GM19025 (cell line): ENCODE data around the gene HASPIN.
"Not testable (repeated sequence)": the region's sequence is repeated elsewhere in the genome, so short reads cannot be mapped to it uniquely, and the experiment has no call there.

Experiments used
- ATAC-seq: cut with Tn5 transposase; IDR thresholded peaks from one replicate; pipeline ENCODE4 v1.9.1; 2021; ENCODE audit warnings: mild to moderate bottlenecking, low read depth, moderate library complexity; ENCODE audit not compliant: unreplicated experiment

The HASPIN gene

DNA sequence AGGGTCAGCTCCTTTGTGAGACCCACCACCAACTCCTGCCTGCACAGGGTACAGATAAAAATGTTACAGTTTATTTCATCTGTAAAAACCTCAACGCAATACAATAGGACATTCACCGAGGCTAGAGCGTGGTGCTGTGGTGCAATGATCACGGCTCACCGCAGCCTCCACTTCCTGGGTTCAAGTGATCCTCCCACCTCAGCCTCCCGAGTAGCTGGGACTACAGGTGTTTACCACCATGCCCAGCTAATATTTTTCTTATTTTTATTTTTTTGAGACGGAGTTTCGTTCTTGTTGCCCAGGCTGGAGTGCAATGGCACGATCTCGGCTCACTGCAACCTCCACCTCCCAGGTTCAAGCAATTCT, 11.2 kb downstream of the HASPIN start:
- ATAC-seq = not testable (repeated sequence)

DNA sequence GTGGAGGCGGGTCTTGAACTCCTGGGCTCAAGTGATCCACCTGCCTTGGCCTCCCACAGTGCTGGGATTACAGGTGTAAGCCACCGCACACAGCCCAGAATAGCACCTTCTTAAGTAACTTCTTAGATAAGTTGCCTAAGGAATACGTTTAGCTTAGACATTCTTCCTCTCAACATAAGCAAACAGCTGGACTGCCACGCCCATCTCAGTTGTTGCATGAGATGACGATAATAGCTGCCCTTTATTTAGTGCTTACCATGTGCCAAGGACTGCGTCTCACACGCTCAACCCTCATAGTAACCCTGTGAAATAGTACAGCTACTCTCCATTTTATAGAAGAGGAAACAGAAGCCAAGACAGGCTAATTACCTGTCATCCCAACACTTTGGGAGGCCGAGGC, 11.8 kb downstream of the HASPIN start:
- ATAC-seq = no peak

DNA sequence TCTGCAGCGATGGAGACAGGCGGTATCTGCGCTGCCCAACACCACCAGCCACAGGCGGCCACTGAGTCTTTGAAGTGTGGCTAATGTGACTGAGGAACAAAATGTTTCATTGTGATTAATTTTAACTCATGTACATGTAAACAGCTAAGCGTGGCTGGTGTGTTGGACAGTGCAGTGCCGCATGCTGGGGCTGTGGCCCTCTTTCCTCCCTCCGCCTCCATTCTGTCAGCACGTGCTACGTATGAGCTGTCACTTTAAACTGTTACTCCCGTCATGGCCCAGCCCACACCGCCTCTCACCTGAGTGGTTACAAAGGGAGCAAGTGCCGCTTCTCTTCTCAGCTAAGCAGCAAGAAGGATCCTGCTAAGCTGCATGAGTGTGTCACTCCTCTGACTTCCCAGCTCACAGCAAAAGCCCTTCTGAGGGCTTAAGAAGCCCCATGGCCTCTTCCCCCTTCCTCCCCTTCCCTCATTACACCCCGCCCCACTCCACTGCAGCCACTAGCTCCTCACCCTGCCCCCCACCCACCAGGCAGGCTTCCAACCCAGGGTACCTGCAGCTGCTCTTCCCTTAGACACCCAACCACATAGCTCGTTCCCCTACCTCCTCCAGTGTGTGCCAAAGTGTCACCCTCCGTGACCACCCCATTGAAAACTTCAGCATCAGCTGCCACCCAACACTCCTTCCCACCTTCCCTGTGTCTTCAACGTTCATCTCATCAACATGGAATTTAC, 15.0 kb downstream of the HASPIN start:
- ATAC-seq = no peak

DNA sequence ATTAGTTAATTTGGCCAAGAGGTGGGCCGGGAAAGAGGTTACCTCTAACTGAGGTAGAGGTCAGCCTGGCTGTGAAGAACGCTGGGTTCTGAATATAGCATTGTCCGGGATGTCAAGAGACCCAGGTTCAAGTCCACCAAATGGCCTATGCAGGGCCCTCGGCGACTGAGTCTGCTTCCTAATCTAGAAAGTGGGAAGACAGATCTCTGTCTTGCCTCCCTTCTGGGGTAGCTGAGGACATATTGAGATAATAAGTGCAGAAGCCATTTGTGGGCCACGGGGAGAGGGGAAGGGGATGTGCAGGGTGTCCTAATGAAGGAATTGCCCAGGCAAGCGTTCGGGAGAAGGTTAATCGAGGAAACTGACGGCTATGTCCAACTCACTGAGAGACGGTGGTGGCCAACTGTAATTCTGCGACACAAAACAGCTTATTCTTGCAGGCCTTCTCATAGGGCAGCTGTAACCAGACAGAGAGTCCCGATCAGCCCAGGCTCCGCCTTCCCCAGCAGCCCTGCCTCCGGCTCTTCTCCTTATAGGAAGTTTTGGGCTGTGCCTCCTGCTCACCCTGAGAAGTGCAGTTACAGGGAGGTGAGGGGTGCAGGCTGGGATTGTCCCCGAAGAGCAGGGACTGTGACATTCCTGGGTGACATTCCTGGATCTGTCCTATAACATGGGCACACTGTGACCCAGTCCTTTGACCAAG, 15.9 kb downstream of the HASPIN start:
- ATAC-seq = no peak

DNA sequence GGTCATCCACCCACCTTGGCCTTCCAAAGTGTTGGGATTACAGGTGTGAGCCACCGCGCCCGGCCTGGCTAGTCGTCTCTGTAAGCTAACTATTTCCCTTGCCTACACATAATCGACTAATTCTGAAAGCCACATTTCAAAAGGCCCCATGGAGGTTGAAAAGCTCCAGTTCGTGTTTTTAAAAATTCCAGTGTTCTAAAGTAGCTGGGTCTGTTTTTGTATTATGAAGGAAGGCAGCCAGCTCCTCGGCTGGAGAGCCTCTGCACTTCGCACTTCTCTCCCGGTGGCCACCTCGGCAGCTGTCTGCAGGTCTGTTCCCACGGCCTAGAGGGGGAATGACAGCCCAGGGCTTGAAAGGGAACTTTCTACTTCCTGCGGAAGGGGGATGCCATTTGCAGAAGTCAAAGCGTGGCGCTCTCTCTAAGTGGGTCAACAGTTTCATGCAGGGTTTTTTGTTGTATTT, 16.9 kb downstream of the HASPIN start:
- no peak for ATAC-seq

DNA sequence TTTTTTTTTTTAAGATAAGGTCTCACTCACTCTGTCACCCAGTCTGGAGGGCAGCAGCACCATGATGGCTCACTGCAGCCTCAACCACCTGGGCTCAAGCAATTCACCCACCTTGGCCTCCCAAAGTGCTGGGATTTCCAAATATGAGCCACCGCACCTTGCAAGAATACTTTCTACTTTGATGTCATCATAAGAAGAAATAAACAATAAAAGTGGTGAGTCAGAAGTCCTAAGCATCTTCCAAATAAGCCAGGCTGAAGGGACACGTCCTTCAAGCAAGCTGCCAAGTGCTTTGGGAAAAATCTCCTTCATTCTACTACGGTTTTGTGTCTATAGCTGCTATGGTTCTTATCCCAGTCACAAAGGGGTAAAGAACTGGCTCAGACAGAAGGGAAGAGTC, 20.3 kb downstream of the HASPIN start:
- ATAC-seq = no peak

DNA sequence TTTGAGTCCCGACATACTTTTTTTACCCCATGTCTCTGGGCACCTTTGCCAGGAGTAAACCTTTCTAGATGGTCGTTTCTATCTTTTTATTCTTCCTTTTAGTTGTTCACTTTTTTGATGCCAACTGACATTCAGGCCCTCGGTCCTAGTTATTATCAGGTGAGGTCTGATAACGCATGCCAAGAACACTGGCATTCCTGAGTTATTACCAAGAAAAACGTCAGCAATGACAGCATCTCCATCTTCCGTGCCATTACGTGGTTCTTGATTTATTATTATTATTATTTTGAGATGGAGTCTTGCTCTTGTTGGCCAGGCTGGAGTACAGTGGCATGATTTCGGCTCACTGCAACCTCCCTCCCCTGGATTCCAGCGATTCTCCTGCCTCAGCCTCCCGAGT, 21.4 kb downstream of the HASPIN start:
- no peak for ATAC-seq

DNA sequence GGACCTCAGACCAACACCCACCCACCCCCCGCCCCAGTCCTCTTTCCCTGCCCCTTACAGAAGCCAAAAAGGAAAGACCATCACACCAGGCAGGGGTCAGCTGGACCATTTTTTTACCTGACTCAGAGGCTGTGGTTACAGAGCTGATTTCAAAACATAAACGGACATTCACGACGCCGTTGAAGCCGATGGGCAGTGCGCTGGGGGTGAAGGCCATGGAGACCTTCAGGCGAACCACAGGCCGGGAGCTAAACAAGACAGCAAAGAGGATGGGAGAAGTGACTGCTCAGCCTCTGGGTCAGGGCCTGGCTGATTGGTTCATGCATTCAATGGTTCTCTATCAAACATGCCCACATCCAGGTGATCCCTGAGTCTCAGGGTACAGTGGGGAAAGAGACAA, 24.1 kb downstream of the HASPIN start:
- ATAC-seq = no peak

DNA sequence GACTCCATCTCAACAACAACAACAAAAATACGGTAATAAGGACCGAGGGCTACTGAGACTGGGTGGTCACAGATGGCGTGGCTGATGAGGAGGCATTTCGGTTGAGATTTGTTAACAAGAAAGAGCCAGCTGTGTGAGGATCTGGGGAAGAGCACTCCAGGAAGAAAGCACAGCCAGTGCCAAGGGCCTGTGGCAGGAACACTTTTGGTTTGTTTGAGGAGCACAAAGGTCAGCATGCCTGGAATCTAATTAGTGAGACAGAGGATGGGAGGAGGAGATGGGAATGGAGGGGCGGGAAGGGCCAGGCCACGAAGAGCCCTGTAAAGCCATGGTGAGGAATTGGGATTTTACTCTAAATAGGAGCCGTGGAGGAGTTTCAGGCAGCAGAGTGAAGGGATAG, 24.9 kb downstream of the HASPIN start:
- ATAC-seq = no peak

DNA sequence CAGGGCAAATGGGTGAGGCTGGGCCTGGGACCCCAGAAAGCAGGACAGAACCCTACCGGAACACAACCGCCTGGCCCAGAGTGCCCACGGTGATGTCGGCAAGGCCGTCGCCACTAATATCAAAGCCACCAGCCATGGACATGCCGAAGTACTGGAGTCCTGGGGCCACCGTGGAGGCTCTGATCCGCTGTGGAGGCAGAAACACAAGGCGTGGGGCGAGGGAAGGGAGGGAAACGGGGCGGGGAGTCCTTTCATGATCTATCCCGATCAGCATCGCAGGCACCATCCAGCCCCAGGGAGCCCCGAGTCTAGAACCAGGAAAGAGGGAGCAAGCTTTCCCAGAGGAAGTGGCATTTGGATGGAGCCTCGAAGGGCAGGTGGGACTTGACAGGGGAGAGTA, 26.6 kb downstream of the HASPIN start:
- ATAC-seq = no peak

DNA sequence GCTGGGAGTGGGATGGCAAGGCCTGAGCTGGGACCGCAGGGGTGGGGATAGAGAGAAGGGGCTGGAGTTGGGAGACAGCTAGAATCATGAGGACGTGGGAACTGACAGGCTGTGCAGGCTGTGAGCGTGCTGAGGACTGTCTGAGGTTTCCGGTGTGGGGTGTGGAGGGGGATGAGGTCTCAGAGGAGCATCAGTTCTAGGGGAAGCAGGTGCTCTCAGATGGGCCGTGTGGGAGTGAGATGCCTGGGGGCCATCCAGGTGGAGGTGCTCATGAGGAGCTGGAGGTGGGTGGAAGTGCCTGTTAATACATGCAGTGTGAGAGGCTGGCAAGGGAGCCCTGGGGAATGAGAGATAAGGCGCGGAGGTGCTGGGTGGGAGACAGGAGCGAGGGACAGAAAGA, 27.2 kb downstream of the HASPIN start:
- peak; percentile 53 for ATAC-seq

DNA sequence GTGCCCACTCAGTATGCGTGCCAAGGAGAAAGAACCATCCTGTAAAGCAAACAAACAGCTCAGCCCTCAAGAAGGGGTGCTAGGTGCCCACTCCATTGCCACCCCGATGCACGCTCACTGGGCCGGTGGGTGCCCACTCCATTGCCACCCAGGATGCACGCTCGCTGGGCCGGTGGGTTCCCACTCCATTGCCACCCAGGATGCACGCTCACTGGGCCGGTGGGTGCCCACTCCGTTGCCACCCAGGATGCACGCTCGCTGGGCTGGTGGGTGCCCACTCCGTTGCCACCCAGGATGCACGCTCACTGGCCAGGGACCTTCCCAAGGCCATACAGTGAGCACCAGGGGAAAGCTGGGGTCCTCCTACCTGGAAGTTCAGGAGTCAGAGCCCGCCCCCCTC, 28.1 kb downstream of the HASPIN start:
- ATAC-seq = no peak

DNA sequence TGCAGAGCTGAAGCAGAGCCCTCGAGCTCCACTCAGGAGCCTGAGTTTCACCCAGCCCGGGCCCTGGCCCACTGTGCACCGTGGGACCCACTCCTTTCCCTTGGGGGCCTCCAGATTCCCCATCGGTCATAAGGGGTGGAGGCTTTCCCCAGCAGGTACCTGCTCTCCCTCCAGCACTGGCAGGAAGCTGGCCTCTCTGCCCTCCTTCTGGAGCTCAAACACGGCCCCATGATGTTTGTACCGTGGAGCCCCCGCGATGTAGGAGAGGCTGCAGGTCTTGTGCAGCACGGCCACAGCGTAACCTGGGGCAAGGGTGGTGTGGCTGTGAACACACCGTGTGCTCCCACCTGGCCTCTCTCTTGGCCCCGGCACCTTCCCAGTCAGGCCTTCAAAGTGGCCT, 29.9 kb downstream of the HASPIN start:
- no peak for ATAC-seq

DNA sequence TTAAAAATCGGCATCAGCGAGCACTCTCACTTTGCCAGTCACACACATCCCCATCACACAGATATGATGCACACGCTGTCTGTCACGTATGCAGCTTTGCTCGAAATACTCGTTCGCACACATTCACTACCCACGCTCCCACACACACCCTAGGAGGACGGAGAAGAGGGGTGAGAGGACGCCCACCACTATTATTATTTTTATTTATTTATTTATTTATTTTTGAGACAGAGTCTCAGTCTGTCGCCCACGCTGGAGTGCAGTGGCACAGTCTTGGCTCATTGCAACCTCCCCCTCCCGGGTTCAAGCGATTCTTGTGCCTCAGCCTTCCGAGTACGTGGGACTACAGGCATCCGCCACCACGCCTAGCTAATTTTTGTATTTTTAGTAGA, 30.4 kb downstream of the HASPIN start:
- ATAC-seq = no peak

DNA sequence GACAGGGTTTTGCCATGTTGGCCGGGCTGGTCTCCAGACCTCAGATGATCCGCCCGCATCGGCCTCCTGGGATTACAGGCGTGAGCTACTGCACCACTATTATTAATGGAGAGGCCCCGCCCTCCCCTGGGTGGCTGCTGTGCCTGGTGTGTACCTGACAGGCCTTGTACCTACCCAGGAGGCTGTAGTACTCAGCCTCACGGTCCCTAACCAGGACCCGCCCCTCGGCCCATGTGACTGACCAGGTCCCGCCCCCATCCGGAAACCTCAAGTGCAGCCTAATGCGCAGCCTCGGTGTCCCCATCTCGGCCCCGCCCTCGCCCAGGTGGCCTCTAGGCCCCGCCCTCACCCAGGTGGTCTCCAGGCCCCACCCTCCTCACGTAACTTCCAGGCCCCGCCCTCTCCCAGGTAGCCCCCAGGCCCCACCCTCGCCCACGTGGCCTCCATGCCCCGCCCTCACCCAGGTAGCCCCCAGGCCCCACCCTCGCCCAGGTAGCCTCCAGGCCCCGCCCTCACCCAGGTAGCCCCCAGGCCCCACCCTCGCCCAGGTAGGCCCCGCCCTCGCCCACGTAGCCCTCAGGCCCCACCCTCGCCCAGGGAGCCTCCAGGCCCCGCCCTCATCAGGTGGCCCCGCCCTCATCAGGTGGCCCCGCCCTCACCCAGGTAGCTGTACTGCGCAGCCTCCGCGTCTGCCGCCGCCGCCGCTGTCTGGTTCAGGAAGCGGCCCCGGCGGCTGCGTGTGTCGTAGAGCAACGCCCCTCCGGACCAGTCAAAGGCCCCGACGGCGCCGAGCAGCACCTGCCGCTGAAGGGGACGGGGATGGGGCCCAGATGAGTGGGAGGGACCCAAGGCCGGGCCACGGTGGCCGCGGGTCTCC, 31.0 kb downstream of the HASPIN start:
- ATAC-seq = no peak

DNA sequence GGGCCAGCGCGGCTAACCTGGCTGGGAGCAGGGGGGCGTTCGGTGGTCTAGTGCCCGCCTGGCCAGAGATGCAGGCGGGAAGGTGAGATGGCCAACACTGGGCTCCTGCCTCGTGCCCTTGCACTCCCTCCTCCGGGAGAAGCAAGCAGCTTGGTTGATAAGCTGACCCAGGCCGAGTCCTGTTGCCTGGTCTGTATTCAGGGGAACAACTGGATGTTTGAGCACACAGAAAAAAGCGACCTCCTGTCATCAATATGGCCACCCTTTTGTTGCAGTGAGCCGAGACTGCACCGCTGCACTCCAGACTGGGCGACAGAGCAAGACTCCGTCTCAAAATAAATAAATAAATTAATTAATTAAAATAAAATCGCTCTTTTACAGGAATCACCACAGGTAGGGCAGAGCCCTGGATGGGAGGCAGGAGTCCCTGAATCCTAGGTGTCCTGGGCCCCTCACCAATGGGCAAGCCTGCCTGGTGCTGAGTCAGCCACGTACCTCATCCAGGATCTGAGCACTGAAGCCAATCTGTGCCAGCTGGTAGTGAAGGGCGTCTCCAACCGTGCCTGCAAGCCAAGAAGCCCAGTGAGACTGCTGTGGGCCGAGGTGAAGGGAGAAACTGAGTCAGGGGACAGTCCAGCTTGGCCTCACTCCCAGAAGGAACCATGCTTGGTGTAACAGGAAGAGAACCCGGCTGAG, 31.8 kb downstream of the HASPIN start:
- no peak for ATAC-seq

DNA sequence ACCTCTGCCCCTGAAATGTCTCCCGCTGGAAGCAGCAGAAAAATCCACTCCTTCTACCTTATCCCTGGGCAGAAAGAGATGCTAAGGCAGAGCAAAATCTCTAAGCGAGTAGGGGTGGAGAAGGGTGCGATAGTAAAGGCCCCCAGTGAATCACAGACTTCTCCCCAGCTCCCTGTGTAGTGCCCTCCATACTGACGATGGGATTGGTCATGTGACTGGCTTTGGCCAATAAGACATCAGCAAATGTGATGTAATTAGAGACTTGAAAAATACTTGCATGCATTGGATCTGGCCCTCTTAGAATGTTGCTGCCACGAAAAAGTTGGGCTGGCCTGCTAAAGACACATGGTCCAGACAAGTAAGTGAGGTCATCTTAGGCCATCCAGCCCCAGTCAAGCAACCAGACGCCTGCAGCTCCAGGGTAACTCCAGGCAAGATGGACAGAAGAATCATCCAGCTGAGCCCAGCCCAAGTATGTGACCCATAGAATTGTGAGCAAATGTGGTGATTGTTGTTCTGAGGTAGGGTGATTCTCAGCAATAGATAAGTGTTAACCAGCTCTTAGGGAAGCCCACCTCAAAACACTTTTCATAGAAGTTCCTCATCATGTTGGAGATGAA, 36.0 kb downstream of the HASPIN start:
- no peak for ATAC-seq

DNA sequence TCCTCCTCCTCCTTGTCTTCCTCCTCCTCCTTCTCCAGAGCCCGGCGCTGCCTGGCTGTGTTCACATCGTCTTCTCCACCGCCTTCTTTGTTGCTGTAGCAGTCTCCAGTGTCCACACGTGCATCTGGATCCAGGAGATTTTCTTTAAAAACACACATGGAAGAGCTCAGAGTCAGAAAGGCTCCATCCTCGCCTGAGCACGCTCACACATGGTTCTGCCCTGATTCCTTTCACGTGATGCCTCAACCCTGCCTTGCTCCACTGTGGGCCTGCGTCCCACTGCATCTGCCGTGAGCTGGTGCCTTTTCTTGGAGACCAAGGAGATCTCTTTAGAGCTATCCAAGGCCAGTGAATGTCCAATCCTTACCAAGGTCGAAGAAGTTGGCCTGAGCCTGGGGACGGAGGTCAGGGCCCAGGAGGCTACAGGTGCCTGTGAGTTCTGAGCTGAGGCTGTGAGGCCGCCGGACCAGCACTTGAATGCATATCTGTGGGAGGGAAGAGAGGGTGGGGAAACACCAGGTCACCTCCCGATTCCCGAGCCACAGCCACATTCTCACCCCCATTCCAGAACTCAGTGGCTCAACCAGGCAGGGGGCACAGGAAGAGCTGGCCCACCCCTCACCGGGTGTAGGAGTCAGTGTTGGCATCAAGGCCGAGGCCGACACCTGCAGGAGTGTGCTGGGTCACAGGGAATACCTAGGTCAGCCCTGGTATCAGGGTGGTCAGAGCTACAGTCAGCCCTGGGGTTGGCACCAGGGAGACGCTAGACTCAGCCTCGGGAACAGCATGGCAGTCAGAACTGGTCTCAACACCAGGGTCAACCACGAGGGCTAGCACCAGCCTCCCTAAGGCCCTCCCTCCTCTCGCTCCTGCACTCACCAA, 37.6 kb downstream of the HASPIN start:
- no peak for ATAC-seq

DNA sequence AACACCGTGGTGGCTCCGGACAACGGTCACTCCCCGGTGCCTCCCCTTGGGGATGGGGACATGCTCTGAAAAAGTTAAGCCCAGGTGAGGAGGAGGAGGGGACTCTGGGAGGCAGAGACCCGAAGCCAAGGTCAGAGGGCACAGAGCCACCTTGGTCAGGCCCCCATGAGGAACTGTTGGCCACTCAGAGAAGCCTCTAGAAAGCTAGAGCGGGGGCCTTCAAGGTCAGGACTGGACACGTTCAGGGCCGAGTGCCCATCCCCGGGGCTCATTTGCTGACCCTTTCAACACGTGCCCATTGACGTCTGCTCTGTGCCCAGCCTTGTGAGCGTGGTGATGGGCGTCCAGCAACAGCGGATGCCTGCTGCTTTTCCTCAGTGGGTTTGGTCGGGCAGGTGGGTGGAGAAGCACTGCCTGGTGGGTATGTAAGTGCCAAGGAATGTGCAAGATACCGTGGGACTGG, 38.2 kb downstream of the HASPIN start:
- no peak for ATAC-seq
